PFSK-1 (cell line): ENCODE results near the gene DNAH2.

ENCODE experiments used
- FOXP2 ChIP-seq: optimal IDR thresholded peaks from 2 replicates; pipeline ENCODE3; 2011; ENCODE audit warnings: borderline replicate concordance, control low read depth, inconsistent platforms; ENCODE audit not compliant: insufficient read depth; ENCODE audit errors: extremely low read length, extremely low read depth
- POLR2AphosphoS5 ChIP-seq: IDR thresholded peaks from 2 replicates; pipeline ENCODE4 v1.6.1; 2012; ENCODE audit warnings: low read depth, mild to moderate bottlenecking, control low read depth, low read length, moderate library complexity
- REST ChIP-seq, 2 experiments: IDR thresholded peaks; 2 replicates each; pipeline versions ENCODE4 v1.6.1 to v1.8.0; 2011 to 2012; ENCODE audit warnings: low read depth in 2 of 2, low read length in 2 of 2, control low read depth in 1 of 2, inconsistent platforms in 1 of 2, mild to moderate bottlenecking in 1 of 2, moderate library complexity in 1 of 2; ENCODE audit not compliant: insufficient read depth in 1 of 2
- SIN3A ChIP-seq: IDR thresholded peaks from 2 replicates; pipeline ENCODE4 v1.6.1; 2012; ENCODE audit warnings: mild to moderate bottlenecking, low read length, moderate library complexity, borderline replicate concordance; ENCODE audit not compliant: insufficient read depth
- TAF1 ChIP-seq: IDR thresholded peaks from 2 replicates; pipeline ENCODE4 v1.6.1; 2012; ENCODE audit warnings: low read length, control low read depth, borderline replicate concordance; ENCODE audit not compliant: insufficient read depth

DNA sequence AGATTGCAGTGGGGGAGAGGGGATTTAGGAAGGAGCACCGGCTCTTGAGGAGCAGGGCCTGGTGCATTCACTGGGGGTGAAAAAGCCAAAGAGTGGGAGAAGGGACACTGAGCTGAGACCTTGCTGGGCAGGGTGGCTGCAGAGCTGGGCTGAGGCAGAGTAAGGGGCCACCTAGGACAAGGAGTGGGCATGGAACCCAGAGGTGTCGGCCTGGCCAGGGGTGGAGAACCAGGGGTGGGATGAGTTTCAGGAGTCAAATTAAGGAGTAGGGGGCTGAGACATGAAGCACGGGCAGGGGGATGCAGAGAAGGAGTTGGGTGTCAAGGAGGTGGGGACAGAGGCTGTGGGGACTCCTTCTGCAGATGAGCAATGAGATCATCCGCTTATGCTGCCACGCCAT, 20.1 kb downstream of the DNAH2 start:
- TF ChIP-seq REST (IDR thresholded peaks at IDR 0.05; ENCODE audit: insufficient read depth in 1 of 2, low read depth in 2 of 2, low read length in 2 of 2) (no peak), TAF1 (no peak), POLR2AphosphoS5 (no peak), SIN3A (no peak), FOXP2 (no peak)
